HG02973 (cell line): ENCODE results near the gene CLDN3.

Experiments used
- ATAC-seq: cut with Tn5 transposase; IDR thresholded peaks from one replicate; pipeline ENCODE4 v1.9.1; 2021; ENCODE audit warnings: moderate library complexity; ENCODE audit not compliant: unreplicated experiment

The CLDN3 gene

GRCh38 chr7:73773700-73774517 lies 3.8 kb upstream of the CLDN3 start:
- no peak for ATAC-seq

- no peak for ATAC-seq
Measured at GRCh38 chr7:73770860-73771670, 995 bp upstream of the CLDN3 start.

DNA sequence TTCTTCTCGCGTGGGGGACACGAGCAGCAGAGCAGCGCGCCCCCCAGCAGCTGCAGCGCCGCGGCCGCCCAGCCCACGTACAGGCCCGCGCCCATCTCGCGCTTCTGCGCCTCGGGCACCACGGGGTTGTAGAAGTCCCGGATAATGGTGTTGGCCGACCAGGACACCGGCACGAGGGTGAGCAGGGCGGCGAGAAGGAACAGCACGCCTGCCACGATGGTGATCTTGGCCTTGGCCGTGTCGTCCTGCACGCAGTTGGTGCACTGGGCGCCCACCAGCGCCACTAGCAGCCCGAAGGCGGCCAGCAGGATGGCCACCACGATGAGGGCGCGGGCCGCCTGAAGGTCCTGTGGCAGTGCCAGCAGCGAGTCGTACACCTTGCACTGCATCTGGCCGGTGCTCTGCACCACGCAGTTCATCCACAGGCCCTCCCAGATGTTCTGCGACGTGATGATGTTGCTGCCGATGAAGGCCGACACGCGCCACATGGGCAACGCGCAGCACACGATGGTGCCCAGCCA lies 529 bp downstream of the CLDN3 start:
- ATAC-seq: no peak

DNA sequence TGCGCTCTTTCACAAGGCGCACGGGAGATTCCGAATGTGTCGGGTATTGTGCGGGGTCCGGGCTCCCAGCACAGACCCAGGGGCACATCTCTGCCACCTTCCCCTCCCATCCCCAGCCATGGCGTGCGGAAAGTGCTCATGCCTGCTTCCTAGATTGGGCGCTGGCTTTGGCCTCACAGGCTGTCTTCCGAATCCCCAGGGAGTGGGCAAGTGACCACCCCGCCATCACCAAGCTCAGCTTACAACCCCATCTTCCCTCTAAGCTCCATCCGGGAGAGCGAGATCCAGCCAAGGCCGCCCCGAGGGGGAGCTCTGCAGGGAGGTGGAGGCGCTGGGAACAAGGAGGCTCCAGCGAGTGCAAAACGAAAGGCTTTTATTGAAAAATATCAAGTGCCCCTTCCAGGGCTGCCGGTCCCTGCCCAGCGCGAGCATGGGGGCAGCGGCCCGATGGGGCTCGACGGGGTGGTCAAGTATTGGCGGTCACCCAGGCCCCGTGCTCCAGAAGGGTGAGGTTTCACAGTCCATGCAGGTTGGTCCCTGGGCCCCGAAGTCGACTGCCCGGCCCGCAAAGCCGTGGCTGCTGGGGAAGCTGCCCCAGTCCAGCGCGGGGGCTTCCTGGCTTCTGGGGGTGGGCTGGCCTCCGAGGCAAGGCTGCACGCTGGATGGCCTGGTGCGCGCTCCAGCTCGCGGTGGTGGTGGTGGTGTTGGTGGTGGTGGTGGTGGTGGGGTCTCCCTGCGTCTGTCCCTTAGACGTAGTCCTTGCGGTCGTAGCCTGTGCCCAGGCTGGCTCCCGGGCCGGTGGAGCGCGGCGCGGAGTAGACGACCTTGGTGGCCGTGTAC lies 1.2 kb downstream of the CLDN3 start:
- ATAC-seq: no peak

DNA sequence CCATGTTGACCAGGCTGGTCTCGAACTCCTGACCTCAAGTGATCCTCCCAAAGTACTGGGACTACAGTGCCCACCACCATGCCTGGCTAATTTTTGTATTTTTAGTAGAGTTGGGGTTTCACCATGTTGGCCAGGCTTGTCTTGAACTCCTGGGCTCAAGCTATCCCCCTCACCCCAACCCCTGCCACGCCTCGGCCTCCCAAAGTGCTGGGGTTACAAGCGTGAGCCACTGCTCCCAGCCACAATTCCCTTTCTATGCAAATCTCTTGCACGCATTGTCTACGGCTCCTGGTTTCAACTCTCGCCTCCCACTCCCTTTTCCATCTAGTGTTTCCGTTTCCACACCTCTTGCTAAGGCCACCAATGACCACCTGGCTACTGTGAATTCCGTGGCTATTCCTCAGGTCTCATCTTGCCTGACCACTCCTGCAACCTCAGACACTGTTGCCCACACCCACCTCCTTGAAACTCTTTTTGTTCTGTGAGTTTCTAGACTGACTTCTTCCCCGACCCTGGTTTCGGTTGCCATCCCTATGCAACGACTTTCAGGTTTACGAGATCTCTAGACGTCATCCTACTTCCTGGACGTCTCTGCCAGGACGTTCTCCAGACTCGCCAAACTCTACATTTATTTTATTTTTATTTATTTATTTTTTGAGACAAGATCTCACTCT lies 3.4 kb downstream of the CLDN3 start:
- no peak for ATAC-seq

DNA sequence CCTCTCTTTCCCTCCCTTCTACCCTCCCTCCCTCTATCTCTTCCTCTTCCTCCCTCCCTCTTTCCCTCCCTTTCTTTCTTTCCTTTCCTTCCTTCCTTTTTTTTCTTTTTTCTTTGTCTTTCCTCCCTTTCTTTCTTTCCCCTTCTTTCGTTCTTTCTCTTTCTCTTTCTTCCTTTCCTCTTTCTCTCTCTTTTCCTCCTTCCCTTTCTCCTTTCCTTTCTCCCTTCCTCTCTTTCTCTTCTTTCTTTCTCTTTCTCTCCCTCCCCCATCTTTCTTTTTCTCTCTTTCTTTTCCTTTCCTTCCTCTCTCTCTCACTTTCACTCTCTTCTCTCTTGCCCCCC lies 7.4 kb downstream of the CLDN3 start:
- ATAC-seq: no peak

DNA sequence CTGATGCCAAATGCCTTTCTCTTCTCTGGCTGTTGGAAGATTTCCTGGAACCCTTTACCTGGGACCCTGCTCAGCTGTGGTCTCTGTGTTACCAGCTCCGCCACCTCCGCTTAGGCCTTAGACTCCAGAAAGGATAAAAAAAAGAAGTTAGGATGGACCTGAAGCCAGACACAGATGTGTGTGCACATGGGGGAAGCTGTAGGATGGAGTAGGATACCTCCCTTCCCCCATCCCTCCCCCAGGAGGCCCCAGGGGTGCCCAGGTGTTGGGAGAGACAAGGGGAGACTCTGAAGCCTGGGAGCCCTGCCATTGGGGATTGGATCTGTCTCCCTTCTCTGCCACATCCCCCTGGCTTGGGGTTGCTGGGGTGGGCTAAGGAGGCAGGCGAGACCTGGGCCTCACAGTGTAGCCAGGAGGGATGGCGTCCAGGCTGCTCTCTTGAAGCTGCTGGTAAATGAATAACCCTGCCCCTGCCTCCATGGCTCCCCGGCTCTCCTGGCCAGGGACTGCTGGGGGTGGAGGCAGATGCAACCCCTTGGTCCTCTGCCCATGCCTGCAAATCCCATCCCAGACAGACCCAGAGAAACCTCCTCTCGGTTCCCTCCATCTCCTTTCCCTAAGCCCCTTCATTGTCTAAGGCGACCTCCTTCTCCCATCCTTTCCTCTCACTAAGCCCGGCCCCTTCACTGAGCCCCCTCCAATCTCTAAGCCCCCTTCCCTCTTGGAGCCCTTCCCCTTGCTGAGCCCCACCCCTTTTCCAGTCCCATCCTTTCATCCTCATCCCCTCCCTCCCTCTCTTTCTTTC lies 8.0 kb downstream of the CLDN3 start:
- ATAC-seq: no peak

GRCh38 chr7:73758581-73759138 lies 11.4 kb downstream of the CLDN3 start:
- no peak for ATAC-seq

DNA sequence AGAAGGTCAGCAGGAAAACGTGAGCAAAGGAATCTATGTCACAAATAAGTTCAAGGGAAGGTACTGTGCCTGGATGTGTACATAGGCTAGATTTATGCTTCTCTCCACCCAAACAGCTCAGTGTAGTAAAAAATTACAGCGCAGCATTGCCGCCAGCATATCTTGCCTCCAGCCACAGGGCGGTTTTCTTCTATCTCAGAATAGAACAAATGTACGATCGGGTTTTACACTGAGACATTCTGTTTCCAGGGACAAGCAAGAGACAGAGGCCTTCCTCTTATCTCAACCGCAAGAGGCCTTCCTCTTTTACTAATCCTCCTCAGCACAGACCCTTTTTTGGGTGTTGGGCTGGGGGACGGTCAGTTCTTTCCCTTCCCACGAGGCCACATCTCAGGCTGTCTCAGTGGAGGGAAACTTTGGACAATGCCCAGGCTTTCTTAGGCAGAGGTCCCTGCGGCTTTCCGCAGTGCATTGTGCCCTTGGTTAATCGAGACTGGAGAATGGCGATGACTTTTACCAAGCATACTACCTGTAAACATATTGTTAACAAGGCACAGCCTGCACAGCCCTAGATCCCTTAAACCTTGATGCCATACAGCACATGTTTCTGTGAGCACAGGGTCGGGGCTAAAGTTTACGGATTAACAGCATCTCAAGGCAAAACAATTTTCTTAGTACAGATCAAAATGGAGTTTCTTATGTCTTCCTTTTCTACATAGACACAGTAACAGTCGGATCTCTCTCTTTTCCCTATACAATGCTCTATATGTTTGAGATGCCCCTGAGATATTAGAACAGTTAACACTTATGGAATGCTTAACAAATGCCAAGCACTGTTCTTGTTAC lies 19.9 kb downstream of the CLDN3 start:
- no peak for ATAC-seq

GRCh38 chr7:73746378-73746777 lies 23.7 kb downstream of the CLDN3 start:
- no peak for ATAC-seq

DNA sequence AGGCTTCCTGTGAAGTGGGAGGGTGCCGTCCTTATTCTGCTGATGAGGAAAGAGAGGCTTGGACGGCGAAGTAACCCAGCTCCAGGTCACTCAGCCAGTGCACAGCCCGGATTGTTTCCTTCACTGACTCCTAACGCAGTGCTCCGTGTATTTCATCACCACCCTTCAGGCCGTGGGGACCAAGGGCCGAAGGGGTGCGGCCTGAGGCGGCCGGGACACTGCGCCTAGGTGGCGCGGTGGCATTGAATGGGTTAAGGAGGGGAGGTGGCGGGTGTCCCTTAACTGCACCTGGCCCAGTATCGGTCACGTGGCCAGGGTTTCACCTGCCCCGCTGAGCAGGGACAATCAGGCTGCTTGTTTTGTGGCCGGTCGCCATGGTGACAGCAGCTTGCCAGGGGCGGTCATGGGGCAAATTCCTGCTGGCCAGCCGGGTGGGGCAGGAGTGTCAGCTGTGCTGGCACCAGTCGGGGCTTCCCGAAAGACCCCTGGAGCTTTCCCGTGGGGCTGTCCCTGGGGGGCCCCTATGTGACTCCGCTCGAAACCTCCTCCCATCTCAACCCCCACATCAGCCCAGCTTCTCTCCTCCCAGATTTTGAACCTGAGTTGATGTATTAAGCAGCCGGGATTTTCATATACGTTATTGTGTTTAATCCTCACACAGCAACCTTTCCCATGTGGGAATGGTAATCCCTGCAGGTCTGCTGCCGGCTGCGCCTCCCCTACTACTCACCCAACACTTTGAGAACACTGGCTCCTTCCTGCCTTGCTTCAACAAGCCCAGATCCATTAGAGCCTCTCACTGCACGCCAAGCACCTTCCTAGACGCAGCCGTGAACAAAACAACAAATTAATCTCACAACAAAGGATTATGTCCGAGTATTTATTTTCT lies 27.1 kb downstream of the CLDN3 start:
- no peak for ATAC-seq

DNA sequence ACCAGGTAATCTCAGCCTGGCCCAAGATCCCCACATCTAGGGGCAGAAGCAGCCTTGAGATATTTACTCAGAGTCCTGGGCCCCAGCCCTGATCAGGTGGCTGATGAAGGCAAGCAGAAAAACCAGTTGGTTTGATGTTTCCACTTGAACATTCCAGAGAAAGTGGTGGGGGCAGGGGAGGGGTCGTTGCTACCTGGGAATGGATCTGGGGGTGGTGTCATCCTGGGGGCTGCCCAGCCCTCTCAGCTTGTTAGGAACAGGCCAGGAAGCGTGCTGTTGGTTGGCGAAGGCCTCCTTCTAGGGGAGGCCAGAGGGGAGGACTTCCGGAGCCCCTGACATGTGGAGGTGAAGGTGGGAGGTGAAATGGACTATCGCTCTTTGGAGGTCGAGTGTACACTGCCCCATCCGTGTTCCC lies 27.7 kb downstream of the CLDN3 start:
- no peak for ATAC-seq

- no peak for ATAC-seq
Measured at GRCh38 chr7:73741600-73741999, 28.5 kb downstream of the CLDN3 start.

GRCh38 chr7:73740771-73741170 lies 29.3 kb downstream of the CLDN3 start:
- no peak for ATAC-seq

DNA sequence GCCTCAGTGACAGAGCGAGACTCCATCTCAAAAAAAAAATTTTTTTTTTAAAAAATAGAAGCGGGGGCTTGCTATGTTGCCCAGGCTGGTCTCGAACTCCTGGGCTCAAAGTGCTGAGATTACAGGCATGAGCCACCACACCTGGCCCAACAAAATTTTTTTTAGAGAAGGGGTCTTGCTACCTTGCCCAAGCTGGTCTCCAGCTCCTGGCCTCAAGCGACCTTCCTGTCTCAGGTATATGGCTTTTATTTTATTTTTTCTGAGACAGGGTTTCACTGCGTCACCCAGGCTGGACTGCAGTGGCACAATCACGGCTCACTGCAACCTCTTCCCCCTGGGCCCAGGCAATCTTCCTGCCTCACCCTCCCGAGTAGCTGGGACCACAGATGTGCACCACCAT lies 29.9 kb downstream of the CLDN3 start:
- ATAC-seq: no peak

- no peak for ATAC-seq
Measured at GRCh38 chr7:73739387-73739767, 30.7 kb downstream of the CLDN3 start.

GRCh38 chr7:73738612-73739386 lies 31.3 kb downstream of the CLDN3 start, which contains the start of gene ABHD11:
TSS of gene ABHD11 (minus strand) at chr7:73738802. CDS start at chr7:73738770, 32 bp downstream.
- peak; percentile 81 for ATAC-seq
